OCI-M2 (cell line): Measurements from ENCODE around the gene IL22RA2.

Experiments used
- DNase-seq: peaks from one replicate; lab custom pipeline; 2025; ENCODE audit not compliant: unreplicated experiment; lab: John Stamatoyannopoulos, UW

Gene IL22RA2

GRCh38 chr6:137197684-137198645 is 24.5 kb upstream of the IL22RA2 start:
- no peak for DNase-seq

- DNase-seq = no peak
Observed at GRCh38 chr6:137193256-137194070, 20.0 kb upstream of the IL22RA2 start.

DNA sequence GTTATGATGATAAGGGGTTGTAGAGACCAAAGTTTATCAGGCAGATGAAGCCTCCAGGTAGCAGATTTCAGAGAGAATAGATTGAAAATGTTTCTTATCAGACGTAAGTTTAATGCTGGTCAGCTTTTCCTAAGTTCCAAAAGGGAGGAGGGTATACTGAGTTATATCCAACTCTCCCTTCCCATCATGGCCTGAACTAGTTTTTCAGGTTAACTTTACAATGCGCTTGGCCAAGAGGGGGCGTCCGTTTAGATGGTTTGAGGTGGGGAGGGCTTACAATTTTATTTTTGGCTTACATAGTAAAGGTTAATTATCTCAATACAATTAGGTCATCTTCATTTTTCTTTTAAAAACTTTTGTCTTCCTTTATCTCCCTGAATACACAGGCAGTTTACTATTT is 19.4 kb upstream of the IL22RA2 start:
- no peak for DNase-seq

- DNase-seq = no peak
Observed at GRCh38 chr6:137191670-137192069, 18.2 kb upstream of the IL22RA2 start.

- no peak for DNase-seq
Observed at GRCh38 chr6:137191236-137191635, 17.8 kb upstream of the IL22RA2 start.

DNA sequence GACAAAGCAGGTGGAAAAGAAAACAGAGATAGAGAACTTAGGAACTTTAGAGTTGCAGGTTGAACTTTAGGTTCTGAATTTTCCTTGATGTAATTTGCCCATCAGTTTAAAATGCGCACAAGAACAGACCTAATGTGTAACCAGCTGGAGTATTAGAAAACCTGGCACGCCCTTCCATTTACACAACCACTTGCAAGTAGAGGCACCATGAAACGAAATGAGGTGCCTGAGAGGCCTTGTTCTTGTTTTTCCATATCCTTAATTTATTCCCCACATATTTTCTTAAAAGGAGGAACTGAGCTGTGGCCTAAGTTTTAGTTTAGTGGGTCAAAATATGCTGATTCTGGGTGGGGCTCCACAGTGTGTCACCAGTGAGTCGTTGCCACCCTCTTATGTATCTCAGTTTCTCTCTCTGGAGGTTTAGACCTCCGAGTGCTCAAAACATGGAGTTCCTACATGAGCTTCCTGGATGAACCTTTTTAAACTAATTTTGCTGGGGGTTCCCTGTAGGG is 17.2 kb upstream of the IL22RA2 start:
- DNase-seq = no peak

GRCh38 chr6:137188855-137189254 is 15.4 kb upstream of the IL22RA2 start:
- DNase-seq = no peak

DNA sequence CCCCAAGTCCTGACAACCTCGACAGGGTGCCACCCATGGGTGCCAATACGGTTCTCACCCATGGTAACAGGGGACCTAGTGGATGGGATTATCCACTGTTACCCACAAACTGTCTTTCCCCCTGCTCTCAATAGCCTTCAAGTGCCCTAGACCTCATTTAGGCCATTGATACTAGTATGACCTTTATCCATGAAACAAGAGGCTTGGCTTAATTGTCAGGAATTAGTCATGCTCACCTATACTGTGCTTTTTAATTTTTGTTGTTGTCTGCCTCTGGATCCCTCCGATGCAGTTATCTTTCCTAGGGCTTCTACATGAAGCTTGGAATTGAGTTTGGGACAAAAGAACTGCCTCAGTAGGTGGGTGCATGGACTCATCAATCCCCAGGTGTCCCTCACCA is 11.8 kb upstream of the IL22RA2 start:
- DNase-seq = no peak

- no peak for DNase-seq
Observed at GRCh38 chr6:137182654-137183073, 9.2 kb upstream of the IL22RA2 start.

DNA sequence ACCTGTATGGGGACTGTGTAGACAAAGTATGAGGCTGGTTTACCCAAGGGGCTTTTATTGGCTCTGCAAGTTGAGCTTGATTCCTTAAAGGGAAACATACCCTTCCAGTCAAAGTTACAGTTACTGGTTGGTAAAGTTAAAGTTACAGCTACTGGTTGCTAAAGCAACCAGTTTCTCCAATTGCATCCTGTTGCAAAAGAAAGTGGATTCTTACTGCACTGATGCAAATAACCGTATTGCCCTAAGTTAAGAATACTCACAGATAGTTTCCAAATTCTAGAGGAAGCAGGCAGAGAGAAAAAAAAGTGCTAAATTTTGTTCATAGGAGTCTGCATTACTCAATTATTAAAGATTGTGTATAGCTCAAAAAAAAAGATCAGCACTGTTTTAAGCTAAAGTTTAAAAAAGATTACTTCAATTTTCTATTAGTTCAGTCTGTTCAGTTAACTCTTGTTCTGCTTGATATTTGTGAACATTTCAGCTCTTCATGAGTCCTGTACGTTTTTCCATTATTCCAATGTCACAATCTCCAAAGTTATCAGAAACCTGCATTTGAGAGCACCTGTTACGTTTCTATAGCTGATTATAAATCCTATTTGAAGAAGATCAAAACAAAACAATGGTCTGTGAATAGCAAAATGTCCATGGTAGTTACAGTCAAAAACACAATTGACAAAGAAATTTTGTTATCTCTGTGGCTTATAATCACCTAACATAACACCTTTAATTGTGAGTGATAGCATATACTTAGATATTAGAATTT is 8.6 kb upstream of the IL22RA2 start:
- no peak for DNase-seq

DNA sequence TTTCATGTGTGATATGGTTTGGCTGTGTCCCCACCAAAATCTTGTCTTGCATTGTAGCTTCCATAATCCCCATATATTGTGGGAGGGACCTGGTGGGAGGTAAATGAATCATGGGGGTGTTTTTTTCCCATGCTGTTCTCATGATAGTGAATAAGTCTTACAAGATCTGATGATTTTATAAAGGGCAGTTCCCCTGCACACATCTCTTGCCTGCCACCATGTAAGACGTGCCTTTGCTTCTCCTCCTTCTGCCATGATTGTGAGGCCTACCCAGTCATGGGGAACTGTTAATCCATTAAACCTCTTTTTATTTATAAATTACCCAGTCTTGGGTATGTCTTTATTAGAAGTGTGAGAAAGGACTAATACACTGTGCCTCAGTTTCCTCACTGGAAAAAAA is 4.2 kb upstream of the IL22RA2 start:
- DNase-seq = no peak

DNA sequence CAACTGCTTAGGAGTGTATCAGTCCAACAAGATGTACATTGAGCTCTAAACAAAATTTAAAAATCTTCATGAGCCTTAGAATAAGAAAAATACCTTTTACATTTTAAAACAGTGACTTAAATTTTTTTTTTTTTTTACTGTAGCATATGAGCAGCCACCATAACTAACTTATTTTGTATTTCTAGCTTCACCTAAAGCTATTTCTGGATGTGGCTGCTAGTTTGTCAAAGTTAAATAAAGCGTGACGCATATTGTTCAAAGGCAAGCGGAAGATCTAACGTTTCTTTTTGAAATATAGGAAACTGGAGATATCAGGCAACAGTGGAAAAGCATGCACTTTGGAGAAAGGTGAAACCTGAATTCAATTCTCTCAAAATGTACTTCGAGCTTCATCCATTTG is 3.3 kb upstream of the IL22RA2 start:
- no peak for DNase-seq

GRCh38 chr6:137175868-137176245 is 2.4 kb upstream of the IL22RA2 start:
- DNase-seq = no peak

DNA sequence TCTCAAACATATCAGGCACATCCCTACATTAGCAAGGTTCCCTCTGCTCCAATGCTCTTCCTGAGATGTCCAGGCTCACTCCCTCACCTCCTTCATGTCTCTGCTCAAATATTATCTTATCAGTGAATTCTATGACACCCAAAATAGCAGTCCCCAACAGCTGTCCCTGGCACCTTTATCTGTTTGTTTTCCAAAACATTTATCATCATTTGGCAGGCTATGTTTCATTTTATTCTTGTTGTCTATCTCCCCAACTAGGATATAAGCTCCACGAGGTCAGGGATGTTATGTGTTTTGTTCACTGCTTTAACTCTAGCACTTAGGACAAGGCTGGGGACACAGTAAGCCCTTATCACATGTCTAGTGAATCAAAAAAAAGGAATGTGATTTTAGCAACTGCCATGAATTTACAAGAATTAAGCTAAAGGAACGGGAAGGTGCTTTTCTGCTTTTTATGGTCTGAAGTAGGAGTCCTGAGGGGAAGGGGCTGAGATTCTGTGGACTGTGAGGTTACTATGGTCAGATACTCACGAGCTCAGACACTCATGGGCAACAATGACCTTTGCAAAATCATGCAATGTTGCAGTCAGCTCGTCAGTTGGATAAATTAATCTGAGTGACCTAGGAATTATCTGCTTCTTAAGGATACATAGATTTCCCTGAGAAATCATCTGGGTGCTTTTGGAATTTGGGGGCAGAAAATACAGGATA is 1.9 kb upstream of the IL22RA2 start:
- DNase-seq = no peak

DNA sequence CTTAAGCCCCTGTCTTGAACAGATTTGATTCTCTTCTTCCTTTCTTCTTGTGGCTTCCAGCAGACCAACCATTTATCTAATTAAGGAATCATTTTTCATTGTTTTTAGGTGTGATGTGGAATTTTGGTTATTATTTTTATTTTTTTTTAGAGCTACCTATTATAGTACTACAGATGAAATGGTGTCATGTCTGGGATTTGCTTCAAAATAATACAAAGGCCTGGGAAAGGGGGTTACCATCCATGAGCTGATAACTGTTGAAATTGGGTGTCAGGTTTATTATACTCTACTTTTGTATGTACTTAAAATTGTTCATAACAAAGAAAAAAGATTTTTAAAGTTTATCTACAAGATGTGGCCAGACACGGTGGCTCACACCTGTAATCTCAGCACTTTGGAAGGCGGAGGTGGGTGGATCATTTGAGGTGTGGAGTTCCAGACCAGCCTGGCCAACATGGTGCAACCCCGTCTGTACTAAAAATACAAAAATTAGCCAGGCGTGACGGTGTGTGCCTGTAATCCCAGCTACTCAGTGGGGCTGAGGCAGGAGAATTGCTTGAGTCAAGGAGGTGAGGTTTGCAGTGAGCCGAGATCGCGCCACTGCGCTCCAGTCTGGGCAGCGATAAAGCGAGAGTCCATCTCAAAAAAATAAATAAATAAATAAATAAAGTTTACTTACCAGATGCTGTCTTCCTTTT is 561 bp downstream of the IL22RA2 start:
- no peak for DNase-seq

- no peak for DNase-seq
Observed at GRCh38 chr6:137171824-137172733, 1.4 kb downstream of the IL22RA2 start.

DNA sequence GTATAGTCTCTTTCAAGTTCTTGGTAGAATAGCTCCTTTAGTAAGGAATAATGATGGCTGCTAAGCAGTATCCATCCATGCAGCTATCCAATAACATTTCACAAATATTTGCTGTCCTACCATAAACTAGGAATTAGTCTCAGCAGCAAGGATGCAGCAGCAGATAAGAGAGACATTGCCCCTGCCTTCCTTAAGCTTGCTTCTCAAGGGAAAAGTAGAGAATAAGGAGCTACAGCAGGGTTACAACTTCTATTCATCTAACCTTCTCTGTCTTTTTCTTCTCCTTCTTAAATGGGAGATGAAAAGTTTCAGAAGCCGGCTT is 2.4 kb downstream of the IL22RA2 start:
- DNase-seq = no peak

GRCh38 chr6:137170266-137171052 is 3.0 kb downstream of the IL22RA2 start:
- no peak for DNase-seq
